ENCODE results near the gene CRELD1. TPM values are rescaled to one million over a fixed set of nuclear protein-coding genes. Genes with fewer than 3 reads are reported as not detected.

The CRELD1 gene
- total and polyA plus RNA-seq, 4 donors: 28.0 to 60.1 (median 41.7) TPM

- Histone ChIP-seq H3K36me3 (ENCODE audit: control insufficient read depth in 4 of 4, insufficient read depth in 4 of 4, low read length in 4 of 4) (peaks cover 0 to 6% (median 0%) of the 10 kb centered on the region in 4 donors), H3K27ac (ENCODE audit: low read depth in 1 of 2, low read length in 1 of 2) (no peak overlapping the region), H3K4me3 (no peak overlapping the region), H3K9me3 (ENCODE audit: control insufficient read depth in 4 of 4, insufficient read depth in 3 of 4, low read length in 3 of 4) (no peaks in the 10 kb centered on the region), H3K9ac (ENCODE audit: insufficient read depth in 1 of 2, low read length in 2 of 2) (no peak overlapping the region), H3K27me3 (ENCODE audit: control insufficient read depth in 3 of 3, insufficient read depth in 3 of 3, low read length in 2 of 3) (no peaks in the 10 kb centered on the region), H3K4me1 (ENCODE audit: control insufficient read depth in 5 of 5, insufficient read depth in 5 of 5, low read length in 5 of 5) (peaks cover 0 to 19% (median 4%) of the 10 kb centered on the region in 5 donors)
- TF ChIP-seq CTCF (IDR thresholded peaks at IDR 0.05; ENCODE audit: control extremely low read depth, extremely low read depth): no peak
- 89 to 92% methylated on average over 3 of the region's 3 CpGs for WGBS, 2 donors
- no peak for ATAC-seq (ENCODE audit: insufficient read depth, low FRiP score)
- DNase-seq: no peak
Observed at GRCh38 chr3:9948586-9948985, 15.0 kb downstream of the CRELD1 start.

GRCh38 chr3:9949115-9949514 lies 15.5 kb downstream of the CRELD1 start:
- Histone ChIP-seq H3K27ac (ENCODE audit: low read depth in 1 of 2, low read length in 1 of 2) (no peak overlapping the region), H3K9ac (ENCODE audit: insufficient read depth in 1 of 2, low read length in 2 of 2) (no peak overlapping the region), H3K36me3 (ENCODE audit: control insufficient read depth in 4 of 4, insufficient read depth in 4 of 4, low read length in 4 of 4) (peaks cover 0 to 5% (median 0%) of the 10 kb centered on the region in 4 donors), H3K4me3 (no peak overlapping the region), H3K27me3 (ENCODE audit: control insufficient read depth in 3 of 3, insufficient read depth in 3 of 3, low read length in 2 of 3) (no peaks in the 10 kb centered on the region), H3K9me3 (ENCODE audit: control insufficient read depth in 4 of 4, insufficient read depth in 3 of 4, low read length in 3 of 4) (no peaks in the 10 kb centered on the region), H3K4me1 (ENCODE audit: control insufficient read depth in 5 of 5, insufficient read depth in 5 of 5, low read length in 5 of 5) (peaks cover 0 to 19% (median 4%) of the 10 kb centered on the region in 5 donors)
- DNase-seq (no peak), ATAC-seq (ENCODE audit: insufficient read depth, low FRiP score) (no peak)
- no peak for TF ChIP-seq CTCF (IDR thresholded peaks at IDR 0.05; ENCODE audit: control extremely low read depth, extremely low read depth)
- 92 to 98% methylated on average over 7 of the region's 7 CpGs for WGBS, 2 donors

- Histone ChIP-seq H3K36me3 (ENCODE audit: control insufficient read depth in 4 of 4, insufficient read depth in 4 of 4, low read length in 4 of 4) (peaks cover 0 to 1% (median 0%) of the 10 kb centered on the region in 4 donors), H3K27ac (ENCODE audit: low read depth in 1 of 2, low read length in 1 of 2) (no peak overlapping the region), H3K9ac (ENCODE audit: insufficient read depth in 1 of 2, low read length in 2 of 2) (no peak overlapping the region), H3K9me3 (ENCODE audit: control insufficient read depth in 4 of 4, insufficient read depth in 3 of 4, low read length in 3 of 4) (no peaks in the 10 kb centered on the region), H3K4me1 (ENCODE audit: control insufficient read depth in 5 of 5, insufficient read depth in 5 of 5, low read length in 5 of 5) (peaks cover 0 to 19% (median 4%) of the 10 kb centered on the region in 5 donors), H3K27me3 (ENCODE audit: control insufficient read depth in 3 of 3, insufficient read depth in 3 of 3, low read length in 2 of 3) (no peaks in the 10 kb centered on the region), H3K4me3 (no peak overlapping the region)
- DNase-seq (no peak), ATAC-seq (ENCODE audit: insufficient read depth, low FRiP score) (no peak)
- no peak for TF ChIP-seq CTCF (IDR thresholded peaks at IDR 0.05; ENCODE audit: control extremely low read depth, extremely low read depth)
- WGBS, 2 donors: 88 to 97% methylated on average over 9 of the region's 9 CpGs
Observed at GRCh38 chr3:9949626-9950025, 16.0 kb downstream of the CRELD1 start.

- 14 to 42% methylated on average over 7 of the region's 7 CpGs for WGBS, 2 donors
- no peak overlapping the region for H3K9ac ChIP-seq (ENCODE audit: insufficient read depth in 1 of 2, low read length in 2 of 2)
- DNase-seq (no peak), ATAC-seq (ENCODE audit: insufficient read depth, low FRiP score) (no peak)
- no peak for TF ChIP-seq CTCF (IDR thresholded peaks at IDR 0.05; ENCODE audit: control extremely low read depth, extremely low read depth)
- no peak overlapping the region for H3K4me3 ChIP-seq
- no peaks in the 10 kb centered on the region for H3K9me3 ChIP-seq (ENCODE audit: control insufficient read depth in 4 of 4, insufficient read depth in 3 of 4, low read length in 3 of 4)
- no peaks in the 10 kb centered on the region for H3K27me3 ChIP-seq (ENCODE audit: control insufficient read depth in 3 of 3, insufficient read depth in 3 of 3, low read length in 2 of 3)
- no peaks in the 10 kb centered on the region for H3K36me3 ChIP-seq (ENCODE audit: control insufficient read depth in 4 of 4, insufficient read depth in 4 of 4, low read length in 4 of 4)
- no peak overlapping the region for H3K27ac ChIP-seq (ENCODE audit: low read depth in 1 of 2, low read length in 1 of 2)
- H3K4me1 ChIP-seq (ENCODE audit: control insufficient read depth in 5 of 5, insufficient read depth in 5 of 5, low read length in 5 of 5): peaks cover 0 to 24% (median 4%) of the 10 kb centered on the region in 5 donors
Observed at GRCh38 chr3:9951126-9951525, 17.5 kb downstream of the CRELD1 start.

Data from lung (tissue), 12 donors.